Measurements from ENCODE around the gene SLC38A3. TPM values are rescaled to one million over a fixed set of nuclear protein-coding genes. Genes with fewer than 3 reads are reported as not detected.
"Not testable (repeated sequence)": the region's sequence is repeated elsewhere in the genome, so short reads cannot be mapped to it uniquely, and the experiment has no call there.

The SLC38A3 gene
- total RNA-seq, 1 donor from 2014 or later = 0.07 TPM

DNA sequence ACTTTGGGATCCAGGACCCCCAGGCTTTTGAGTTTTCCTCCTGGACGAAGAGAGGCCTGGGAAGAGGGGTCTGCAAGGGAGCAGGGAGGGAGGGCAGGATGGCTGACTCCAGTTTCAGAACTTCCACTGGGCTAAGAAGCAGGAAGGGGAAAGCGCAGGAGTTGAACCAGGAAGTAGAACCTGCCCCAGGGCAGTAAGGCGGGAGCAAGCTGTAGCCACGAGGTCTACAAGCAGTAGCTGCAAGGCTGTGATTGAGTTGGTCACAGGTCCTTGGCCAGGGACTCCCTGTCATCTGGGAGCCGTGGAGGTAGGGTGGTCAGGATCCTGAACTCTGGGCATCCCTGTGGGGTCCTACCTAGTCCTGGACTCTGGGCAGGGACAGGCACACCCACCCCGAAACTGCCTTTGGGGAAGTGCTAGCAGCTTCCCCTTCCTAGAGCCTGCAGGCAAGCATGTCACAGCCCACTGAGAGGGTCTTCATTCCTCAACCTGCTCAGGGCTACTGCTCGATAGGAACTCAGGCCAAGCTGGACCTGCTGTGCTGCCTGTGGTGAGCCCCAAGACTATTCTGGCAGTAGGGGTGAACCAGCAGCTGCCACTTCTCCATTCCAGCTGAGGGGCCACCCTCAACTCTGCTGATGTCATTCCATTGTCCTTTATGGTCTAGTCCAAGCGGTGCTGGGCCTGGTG lies 25.2 kb downstream of the SLC38A3 start:
- no peak for DNase-seq (ENCODE audit: low read depth, low spot score)

DNA sequence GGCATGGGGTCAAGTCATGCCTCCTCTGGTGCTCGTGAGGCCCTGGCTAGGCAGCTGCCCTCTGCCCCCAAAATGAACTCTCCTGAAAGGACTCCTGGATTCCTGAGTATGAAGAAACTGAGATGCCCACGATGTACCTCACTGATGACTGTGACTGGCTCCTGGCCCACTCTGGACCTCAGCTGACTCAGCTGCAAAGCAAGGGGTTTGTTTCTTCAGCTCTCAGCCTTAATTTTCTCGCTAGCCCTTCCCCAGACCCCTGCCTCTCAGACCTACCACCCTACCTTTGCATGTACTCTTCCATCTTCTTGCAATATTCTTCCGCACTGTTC lies 25.7 kb downstream of the SLC38A3 start:
- DNase-seq (ENCODE audit: low read depth, low spot score) = no peak

DNA sequence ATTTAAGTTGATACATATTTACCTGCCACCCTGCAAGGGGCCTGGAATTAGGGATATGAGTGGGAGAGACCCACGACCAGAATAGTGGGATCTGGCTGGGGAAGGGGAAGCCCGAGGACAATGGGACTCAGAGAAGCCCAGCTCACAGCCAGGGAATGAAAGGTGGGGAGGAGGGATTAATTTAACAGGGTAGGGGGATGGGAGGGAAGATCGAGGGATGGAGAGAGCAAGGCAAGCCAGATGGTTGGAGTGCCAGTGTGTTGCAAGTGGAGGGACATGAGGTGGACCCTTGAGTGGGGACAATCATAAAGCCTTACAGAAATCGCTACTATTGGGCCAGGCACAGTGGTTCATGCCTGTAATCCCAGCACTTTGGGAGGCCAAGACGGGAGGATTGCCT lies 26.5 kb downstream of the SLC38A3 start:
- DNase-seq (ENCODE audit: low read depth, low spot score) = no peak

DNA sequence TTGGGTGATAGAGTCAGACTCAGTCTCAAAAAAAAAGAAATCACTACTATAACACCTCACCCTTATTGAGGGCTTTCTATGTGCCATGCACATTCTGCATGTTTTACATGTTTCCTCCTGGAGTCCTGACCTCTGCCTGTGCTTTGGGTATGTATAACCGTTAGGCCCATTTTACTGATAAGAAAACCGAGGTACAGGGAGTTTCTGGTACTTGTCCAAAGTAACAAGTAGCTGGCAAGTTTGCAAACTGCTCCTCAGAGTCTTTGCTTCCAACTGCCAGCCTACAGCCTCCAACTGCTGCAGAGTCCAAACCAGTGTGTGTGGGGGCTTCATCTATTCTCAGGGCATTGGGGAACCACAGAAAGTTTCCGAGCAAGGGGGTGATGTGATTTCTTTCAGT lies 27.2 kb downstream of the SLC38A3 start:
- DNase-seq (ENCODE audit: low read depth, low spot score) = no peak

DNA sequence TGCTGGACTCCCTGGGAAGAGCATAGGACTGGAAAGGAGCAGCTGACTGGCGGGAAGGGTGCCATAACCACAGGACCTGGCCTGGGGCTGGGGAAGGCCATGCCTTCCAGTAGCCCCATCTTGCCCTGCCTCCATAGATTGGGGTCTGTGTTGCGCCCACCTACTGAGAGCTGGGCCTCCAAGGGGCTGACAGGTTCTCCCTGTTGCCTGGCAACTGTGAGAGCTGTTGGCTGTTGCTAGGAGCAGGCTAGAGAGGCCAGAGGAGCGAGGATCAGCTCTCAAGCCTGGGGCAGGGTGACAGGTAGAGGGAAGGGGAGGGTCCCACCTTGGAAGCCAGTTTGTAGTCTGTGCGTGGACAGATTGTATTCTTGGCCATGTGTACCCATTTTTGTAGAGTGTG lies 28.1 kb downstream of the SLC38A3 start:
- no peak for DNase-seq (ENCODE audit: low read depth, low spot score)

DNA sequence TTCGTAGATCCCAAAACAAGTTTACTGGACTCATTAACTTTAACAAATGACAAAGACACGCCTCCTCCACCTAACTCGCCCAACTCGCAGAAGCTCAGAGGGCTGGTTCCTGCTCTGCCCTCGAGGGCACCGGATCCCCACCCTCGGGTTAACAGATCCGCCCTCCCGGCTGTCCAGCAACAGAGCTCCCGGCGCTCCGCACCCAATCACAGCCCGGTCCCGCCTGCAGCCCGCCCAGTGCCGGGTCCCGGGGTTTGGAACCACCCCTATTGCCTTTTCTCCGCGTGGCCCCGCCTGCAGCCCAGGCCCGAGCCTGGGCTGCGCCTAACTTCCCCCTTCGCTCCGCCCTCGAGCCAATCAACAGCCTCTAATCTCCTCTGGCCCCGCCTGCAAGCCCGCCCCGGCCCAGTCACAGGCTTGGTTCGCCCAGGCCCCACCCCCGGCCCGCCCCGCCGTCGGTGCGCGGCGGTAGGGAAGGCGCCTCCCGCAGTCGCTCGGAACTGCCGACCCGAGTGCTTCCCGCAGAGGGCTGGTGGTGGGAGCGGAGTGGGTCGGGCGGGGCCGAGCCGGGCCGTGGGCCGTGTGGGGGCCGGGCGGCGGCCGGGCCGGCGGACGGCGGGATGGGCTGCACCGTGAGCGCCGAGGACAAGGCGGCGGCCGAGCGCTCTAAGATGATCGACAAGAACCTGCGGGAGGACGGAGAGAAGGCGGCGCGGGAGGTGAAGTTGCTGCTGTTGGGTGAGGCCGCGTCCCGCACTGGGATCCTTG lies 30.8 kb downstream of the SLC38A3 start, which contains the start of gene GNAI2:
TSS of gene GNAI2 (plus strand) at position 489 of the 768 bp plus-strand sequence. CDS start at position 621, 132 bp downstream.
- DNase-seq (ENCODE audit: low read depth, low spot score) = peak; percentile 94

DNA sequence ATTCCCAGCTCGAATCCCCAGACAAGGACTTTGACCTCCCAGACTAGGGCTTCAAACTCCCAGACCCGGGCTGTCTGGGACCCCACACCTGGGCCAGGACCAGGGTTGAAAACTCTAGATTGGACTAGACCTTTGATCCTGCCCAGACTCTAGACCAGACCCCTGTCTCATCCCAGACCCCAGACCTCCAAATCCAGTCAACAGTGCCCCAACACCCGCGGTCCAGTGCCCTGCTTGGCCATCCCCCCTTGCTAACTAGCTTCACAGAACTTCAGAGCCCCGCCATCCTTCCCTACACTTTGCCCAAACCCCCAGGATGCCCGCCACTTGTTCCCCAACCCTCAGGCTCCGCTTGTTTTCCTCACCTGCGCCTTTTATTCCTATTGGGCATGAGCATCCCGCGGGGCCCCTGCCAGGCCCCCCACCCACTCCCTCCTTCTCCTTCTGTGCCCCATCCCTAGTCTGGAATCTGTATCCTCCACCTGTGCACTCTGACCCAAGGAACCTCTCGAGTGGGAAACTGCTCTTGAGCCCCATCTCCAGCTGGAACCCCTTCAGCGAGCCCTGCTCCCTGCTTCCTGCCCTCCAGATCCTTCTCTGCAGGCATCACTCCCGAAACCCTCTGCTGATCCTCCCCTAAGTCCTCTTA lies 31.5 kb downstream of the SLC38A3 start:
- no peak for DNase-seq (ENCODE audit: low read depth, low spot score)

DNA sequence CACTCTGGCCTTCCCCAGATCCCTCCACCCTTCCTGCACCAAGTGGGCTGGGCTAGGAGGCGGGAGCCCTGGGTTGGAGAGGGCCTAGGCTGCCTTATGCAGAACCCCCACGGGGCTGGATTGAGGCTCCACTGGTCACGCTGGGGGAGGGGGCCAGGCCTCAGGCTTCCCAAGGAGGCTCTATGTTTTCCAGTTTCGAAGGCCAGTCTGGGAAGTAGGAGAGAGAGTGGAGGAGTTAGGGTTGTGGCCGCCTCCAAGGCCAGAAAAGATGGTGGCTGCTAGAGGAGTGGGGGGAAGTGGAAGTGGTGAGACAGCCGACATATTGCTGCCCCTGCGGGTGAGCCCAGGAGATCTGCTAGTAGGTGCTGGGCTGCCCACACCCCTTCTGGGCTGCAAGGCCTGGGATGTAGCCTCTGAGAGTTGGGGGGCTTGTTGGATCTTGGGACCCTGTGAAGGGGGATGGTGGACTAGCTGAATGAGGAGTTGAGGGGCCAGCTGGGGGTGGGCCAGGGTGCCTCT lies 32.1 kb downstream of the SLC38A3 start:
- DNase-seq (ENCODE audit: low read depth, low spot score) = no peak

DNA sequence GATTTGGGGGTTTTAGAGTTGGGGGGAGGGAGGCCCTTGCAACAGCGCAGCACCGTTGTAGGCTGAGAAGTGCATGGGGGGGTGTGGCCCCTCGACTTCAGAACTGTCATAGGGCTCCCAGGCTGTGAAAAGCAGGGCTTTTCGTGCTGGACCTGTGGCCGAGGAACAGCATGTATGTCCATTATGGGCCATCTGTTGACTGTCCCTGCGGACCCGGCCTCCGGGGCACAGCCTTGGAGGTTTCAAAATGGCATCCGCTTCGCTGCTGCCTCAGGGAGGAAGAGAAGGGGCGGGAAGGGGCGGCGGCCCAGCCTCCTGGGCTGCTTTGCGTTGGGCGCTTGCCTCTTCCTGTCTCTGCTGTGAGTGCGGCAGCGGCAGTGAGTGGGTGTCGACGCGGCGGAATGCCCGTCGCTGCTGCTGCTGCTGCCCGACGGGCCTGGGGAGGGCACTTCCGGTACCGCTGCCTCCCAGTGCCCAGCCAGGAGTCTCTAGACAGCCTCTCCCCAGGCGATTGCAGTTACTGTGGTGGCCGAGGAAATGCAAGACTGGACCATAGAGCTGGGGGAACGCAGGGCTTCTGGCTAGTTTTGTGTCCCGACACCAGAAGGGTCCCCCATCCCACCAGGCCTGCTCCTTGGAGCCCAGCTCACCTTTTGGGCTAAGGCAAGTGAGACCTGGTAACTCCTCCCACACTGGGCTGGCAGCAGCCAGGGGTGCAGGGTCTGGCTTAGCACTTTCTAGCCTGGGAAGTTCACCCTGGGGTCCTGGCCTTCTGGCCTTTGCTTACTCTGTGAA lies 32.9 kb downstream of the SLC38A3 start:
- peak; percentile 47 for DNase-seq (ENCODE audit: low read depth, low spot score)

DNA sequence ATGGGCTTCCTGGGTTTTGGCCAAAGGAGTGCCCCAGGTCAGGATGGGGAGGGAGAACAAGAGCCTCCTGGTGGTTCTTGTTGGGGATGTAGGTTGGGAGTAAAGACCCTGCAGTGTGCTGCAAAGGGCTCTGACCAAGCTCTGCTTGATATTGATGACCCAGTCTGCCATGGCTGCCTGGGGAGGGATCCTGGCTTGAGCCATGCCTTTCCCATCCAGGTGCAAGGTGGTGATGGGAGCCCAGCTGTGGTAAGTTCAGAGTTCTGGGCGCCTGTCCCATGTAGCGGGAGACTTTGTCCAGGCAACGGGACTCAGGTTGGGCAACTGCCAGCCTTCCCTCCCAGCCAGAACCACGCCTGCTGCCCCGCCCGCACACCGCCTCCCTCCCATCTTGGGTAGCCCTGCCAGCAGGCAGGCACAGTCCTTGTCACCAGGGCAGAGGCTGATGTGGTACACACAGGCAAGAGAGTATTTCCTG lies 33.5 kb downstream of the SLC38A3 start:
- DNase-seq (ENCODE audit: low read depth, low spot score) = no peak

DNA sequence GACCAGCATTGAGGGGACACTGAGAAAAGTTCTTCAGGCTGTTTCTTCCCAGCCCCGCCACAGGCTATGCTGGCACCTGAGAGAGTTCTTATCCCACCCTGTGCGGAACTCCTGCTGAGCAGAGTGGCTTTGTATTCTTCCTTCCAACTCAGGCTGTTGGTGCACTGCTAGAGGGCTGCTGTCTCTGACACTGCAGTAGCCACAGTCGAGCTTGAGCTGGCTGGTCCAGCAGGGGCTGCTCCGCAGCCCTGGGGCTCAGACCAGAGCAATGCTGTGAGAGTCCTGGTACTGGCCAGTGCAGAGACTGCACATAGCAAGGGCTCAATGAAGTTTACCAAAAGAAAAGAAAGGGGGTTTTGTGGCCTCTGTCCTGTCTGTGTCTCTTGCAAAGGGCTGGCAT lies 34.6 kb downstream of the SLC38A3 start:
- DNase-seq (ENCODE audit: low read depth, low spot score) = no peak

DNA sequence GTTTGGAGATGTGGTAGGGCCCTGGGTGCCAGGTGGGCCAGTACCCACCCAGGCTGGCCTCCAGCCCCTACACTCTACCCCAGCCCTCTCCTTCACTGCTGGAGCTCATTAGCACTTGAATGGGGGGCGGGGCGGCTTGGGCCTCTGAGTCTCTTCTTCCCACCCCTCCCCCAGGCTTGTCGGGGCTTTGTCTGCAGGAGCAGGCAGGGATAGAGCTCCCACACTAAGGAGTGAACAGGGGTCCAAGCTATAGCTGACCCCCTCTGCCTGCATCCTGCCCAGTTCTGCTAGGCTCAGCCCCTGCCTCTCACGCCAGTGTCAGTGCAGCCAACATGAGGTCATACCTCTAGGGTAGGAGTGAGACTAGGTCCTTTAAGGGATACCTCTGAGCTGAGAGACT lies 36.1 kb downstream of the SLC38A3 start:
- DNase-seq (ENCODE audit: low read depth, low spot score) = no peak

DNA sequence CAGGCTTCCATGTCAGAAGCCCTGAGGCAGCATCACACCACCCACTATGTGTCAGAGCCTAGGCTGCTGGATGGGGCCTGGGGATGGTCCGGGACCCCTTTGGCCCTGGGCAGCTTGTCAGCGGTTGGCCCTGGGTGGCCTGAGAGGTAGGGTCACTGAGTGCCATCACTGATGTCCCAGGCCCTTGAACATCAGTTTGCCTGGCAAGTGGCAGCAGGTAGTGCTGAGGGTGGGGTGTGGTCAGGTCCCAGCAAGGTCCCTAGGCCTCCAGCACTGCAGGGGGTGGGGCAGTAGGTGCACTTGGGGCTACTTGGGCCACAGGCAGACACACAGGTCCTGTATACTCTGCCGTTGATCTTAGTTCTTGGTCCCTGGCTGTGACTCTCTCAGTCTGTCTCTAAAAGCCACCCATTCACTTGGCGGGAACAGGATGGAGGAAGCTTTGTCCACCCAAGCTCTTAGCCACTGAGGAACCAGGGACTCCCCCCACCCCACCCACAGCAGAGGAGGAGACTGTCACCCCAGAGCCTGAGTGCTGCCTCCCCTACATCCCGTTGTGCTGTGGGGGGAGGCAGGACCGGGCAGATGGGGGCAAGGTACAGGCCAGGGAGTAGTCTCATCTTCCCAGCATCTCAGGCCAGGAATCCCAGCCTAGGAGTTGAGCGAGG lies 36.8 kb downstream of the SLC38A3 start:
- no peak for DNase-seq (ENCODE audit: low read depth, low spot score)

DNA sequence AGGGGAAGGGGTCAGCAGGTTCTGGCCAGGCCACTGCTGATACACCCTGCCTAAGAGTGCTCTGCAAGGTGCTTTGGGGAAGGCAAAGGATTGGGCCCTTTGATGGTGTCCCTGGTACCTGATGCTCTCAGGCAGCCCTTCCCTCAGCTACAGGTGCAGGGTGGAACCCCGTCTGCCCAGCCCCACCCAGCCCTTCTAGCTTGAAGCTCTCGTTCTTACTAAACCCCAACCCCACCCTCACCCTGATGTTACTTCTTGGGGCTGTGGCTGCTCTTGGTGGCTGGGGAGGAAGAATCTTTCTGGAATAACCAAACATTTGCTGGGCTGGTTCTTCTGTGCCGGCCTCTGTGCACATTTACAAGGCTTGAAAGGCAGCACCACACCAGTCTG lies 37.3 kb downstream of the SLC38A3 start:
- no peak for DNase-seq (ENCODE audit: low read depth, low spot score)

DNA sequence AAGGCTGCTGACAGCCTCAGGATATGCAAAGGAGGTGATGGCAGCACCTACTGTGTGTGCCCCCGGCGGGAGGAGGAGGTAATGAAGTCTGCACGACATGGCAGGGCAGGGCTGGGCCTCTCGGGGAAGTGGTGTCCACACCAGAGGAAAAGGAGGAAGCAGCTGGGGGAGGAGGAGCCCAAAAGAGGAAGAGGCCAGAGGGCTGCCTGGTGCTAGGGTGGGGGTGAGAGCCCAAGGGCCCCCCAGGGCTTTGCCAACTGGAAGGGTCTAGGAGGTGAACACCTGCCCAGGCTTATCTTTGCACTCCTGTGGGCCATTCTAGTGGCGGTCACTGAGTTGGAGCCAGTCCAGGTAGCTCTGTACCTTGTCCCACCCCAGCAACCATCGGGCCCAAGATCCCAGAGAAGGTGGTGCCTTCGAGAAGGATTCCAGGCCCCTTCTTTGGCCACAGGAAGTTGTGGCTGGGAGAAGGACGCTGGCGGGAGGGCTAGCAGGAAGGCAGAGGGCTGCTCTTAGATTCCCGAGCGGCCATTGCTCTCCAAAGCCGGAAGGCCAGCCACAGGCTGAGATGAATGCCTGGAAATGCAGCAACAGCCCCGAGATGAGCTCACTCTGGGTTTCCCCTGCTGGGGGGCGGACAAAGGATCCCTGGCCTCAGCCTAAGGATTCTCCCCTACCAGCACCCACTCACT lies 37.9 kb downstream of the SLC38A3 start:
- peak; percentile 87 for DNase-seq (ENCODE audit: low read depth, low spot score)

DNA sequence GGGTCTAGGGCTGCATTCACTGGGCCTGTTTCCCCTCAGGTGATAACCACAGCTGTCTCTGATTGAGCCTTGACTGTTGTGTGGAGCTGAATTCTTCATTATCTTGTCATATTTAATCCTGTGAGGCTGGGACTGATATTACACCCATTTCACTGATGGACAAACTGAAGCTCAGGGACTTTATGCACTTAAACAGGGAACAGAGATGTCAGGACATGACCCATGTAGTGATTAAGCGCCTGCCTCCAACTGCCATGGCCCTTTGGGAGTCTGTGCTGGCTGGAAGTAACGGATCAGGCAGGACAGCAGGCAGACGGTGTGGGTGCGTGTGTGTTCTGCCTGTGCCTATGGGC lies 38.4 kb downstream of the SLC38A3 start:
- DNase-seq (ENCODE audit: low read depth, low spot score) = no peak

DNA sequence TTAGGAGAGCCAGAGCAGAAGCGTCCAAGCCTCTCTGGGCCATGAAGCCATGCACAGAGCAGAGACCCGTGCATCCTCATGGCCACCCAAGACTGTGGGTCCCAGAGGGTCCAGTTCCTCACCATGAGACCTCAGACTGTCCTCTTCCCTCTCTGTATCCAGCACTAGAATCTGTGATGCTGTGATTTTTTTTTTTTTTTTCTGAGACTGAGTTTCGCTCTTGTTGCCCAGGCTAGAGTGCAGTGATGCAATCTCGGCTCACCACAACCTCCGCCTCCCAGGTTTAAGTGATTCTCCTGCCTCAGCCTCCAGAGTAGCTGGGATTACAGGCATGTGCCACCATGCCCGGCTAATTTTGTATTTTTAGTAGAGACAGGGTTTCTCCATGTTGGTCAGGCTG lies 39.7 kb downstream of the SLC38A3 start:
- DNase-seq (ENCODE audit: low read depth, low spot score) = not testable (repeated sequence)

DNA sequence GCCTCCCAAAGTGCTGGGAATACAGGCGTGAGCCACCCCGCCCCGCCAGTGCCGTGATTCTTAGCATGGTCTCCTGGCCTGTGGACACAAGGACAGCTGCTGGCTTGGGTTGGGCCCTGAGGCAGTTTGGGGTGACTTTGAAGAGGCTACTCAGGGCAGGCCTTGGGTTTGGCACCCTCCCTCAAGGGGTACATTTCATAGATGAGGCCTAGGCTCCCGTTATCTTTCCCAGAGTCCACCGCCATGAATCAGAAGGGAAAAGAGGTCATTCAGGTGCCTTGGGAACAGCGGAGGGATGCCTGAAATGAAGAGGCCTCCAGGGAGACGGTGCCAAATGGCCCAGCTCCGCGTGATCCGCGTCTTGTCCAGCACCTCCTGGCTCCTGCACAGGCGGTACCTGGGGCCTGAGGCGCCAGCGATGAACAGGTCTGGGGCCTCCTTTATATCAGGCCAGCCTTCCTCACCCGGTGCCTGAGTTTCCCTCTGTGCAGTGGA lies 40.2 kb downstream of the SLC38A3 start:
- DNase-seq (ENCODE audit: low read depth, low spot score) = no peak

DNA sequence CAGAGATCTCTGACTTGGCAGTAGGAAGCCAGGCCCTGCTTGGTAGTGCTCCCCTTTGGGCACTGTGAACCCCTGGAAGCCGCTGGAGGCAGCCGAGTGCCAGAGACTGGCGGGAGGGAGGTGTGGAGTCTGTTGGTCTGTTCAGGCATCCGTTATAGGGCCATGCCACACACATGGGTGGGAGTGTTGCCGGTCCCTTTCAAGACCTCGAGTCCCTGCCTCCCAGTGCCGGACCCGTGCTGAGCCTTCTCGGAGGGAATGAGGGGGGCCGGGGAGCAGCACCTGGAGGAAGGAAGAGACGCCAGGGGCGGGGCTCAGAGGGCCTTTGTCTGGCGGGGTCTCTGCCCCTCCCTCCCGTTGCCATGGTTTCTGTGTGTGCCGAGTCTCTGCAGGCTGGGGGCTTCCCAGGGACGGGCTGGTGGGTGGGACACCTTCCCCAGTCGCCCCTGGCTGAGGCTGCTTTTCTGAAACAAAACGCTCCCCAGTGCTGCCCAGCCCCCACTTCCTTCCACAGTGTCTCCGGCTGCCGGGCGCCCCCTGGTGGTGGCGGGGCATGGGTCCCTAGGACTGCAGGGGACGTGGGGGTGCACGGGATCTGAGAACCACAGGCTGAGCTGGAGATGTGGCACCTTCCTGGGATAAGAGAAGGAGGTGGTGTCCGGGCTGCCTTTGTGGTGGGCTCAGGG lies 40.9 kb downstream of the SLC38A3 start:
- peak; percentile 71 for DNase-seq (ENCODE audit: low read depth, low spot score)
